GM19240 (cell line): ENCODE data around the gene PTPRM.
"Not testable (repeated sequence)": the region's sequence is repeated elsewhere in the genome, so short reads cannot be mapped to it uniquely, and the experiment has no call there.

Experiments
- DNase-seq: peaks from one replicate; pipeline ENCODE4 v3.0.0; 2011; ENCODE audit warnings: low spot score; ENCODE audit not compliant: insufficient read length

Gene PTPRM

GRCh38 chr18:8413189-8413588, 846.1 kb downstream of the PTPRM start:
- no peak for DNase-seq

- DNase-seq: no peak
Measured at GRCh38 chr18:8413751-8414150, 846.6 kb downstream of the PTPRM start.

DNA sequence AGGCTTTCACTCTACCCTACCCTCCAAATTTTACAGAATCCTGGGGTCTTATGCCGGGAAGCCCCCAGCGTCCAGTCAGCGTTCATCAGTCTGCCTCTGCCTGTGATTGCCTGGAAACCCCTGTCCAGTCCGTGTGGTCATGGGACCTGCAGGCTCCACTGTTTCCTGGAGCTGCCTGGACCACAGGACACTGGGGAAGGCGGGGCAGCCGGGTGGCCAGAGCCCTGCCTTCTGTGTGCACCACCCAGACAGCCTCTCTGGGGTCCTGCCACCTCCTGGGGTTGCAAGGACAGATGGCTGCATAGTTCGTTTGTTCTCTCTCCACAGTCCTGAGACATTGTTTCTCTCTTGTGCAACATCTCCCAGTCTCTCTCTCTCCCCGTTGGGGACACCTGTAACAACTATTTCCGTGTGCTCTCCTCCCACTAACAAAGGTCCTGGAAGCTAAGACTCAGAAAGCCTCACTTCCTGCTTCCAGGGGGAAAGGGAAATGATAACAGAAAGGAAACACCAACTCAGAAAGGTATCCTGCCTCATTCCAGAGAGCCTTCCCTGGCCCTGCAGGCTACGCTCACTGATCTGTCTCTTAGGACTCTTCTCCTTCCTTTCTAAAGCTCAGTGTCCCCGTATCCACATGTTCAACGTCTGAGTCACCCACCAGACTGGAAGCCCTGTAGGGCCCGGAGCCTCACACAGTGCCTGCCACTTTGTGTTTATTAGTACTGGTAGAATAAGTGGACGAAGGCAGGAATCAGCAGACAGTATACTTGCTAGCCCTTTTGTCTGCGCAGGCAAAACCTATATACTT, 849.3 kb downstream of the PTPRM start:
- DNase-seq: no peak

DNA sequence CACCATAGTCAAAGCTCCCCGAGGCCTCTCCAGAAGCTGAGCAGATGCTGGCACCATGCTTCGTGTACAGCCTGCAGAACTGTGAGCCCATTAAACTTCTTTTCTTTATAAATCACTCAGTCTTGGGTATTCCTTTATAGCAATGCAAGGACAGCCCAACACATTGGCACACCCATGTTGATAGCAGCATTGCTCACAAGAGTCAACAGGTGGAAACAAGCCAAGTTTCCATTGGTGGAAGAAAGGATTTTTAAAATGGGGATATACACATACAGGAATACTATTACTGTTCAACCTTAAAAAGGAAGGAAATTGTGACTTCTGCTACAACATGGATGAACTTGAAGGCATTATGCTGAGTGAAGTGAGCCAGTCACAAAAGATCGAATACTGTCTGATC, 855.3 kb downstream of the PTPRM start:
- no peak for DNase-seq

GRCh38 chr18:8423051-8423557, 856.0 kb downstream of the PTPRM start:
- no peak for DNase-seq

DNA sequence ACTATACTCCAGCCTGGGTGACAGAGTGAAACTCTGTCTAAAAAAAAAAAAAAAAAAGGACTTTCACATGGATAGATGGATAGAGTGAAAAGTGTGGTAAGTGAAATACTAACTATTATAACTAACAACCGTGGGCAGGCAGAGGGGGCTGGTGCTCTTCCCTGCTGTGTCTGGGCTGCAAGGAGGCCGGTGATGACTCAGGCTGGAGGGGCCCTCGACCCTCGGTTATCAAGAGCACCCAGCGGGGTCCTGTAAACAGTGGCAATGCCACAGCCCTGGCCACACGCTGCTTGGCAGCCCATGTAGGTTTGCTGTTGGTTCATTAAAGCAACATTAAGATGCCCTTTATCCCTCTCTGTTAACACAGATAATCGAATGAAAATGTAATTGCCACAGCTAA, 857.4 kb downstream of the PTPRM start:
- no peak for DNase-seq

DNA sequence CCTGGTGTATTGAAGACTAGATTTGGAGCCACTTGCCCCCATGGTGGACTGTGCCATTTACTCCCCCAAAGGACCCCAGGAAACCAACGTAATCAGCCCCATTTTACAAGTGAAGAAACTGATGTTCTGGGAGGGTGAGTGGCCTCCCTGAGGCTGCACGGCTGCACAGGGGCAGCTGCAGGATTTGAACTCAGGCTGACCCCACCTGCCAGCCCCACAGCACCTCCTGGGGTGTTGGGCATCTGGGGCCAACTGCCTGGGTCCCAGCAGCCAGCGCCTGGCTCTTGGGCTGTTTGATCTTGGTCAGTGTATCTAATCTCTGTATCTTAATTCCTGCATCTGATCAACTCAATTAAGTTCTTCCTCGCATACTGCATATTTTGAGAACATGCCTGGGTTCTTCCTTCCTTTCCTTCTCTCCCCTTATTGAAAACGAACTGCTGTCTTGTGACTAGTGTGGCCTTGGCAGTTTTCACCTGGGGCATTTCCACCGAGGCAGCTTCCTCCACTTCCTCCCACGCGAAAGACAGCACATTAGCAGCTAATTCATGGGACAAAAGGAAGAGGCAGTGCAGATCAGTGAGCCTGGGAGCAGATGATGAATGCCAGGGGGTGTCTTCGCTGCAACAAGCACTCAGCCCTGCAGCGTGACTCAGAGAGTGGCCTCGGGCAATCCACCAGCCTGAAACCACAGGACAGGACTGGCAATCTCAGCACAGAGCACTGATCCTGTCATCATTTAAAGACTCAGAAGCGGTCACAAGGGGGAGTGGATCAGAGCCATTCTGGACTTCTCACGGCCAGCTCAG, 858.0 kb downstream of the PTPRM start:
- no peak for DNase-seq

GRCh38 chr18:8426401-8426800, 859.3 kb downstream of the PTPRM start:
- no peak for DNase-seq

DNA sequence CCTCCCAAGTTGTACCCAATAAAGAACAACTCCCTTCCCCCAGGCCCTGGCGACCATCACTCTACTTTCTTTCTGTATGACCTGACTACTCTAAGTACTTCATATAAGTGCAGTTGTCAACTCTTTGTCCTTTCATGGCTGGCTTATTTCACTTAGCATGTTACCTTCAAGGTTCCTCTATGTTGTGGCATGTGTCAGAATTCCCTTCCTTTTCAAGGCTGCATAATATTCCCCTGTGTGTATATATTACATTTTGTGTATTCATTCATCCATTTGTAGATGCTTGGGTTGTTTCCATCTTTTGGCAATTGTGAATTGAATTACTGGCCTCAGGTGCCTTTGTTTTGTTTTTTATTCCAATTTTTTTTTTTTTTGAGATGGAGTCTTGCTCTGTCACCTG, 860.2 kb downstream of the PTPRM start:
- DNase-seq: no peak

DNA sequence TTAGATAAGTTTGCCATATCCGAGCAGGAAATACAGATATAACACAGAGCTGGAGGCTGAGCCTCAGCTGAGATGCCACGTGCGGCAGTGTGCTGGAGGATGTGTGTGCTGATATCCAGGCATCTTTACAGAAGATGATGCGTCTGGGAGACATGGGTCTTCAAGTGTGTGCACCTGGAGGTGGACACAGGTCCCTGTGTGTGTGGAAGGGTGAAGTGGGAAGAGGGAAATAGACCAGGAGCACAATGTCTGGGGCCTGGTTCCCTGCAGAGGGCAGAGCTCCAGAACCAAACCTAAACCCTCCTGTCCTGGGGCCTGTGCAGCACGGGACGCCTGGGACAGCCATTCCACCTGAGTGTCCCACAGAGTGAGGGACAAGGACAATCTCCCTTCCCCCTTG, 861.8 kb downstream of the PTPRM start:
- no peak for DNase-seq

DNA sequence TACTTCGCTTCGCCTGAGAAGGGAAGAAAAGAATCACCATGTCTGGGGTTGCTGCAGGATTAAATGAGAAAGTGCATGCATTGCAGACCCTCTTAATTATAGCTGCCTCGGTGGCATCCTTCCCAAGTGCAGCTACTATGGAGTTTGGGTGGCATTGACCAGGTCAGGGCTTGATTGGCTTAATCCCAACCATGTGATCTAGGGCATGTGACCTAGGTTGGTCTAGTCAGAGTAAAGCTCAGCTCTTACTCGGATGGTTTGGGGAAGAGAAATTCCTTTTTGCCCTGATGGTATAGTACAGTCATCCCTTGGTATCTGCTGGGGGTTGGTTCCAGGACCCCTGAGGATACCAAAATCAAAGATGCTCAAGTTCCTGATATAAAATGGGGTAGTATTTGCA, 863.9 kb downstream of the PTPRM start:
- DNase-seq: no peak

DNA sequence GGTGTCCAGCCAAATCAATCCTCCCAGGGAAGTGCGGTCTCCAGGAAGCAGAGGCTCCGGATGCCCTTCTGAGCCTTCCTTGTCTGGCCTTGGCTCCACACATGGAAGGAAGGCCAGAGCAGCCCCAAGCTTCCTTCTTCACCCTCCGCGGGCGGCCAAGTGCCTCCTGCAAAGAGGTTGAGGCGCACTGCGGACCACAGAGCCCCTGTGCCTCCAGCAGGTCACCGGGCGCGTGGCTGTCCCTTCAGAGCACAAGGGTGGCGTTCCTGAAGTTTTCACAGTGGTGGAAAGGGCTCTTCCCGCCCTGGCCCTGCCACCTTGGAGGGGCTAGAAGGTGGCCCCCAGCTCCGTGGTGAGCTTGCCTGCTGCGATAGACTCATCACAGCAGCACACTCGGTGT, 866.2 kb downstream of the PTPRM start:
- no peak for DNase-seq

- DNase-seq: no peak
Measured at GRCh38 chr18:8433771-8434170, 866.7 kb downstream of the PTPRM start.

GRCh38 chr18:8435376-8435775, 868.3 kb downstream of the PTPRM start:
- no peak for DNase-seq

- DNase-seq: no peak
Measured at GRCh38 chr18:8439055-8439454, 871.9 kb downstream of the PTPRM start.

DNA sequence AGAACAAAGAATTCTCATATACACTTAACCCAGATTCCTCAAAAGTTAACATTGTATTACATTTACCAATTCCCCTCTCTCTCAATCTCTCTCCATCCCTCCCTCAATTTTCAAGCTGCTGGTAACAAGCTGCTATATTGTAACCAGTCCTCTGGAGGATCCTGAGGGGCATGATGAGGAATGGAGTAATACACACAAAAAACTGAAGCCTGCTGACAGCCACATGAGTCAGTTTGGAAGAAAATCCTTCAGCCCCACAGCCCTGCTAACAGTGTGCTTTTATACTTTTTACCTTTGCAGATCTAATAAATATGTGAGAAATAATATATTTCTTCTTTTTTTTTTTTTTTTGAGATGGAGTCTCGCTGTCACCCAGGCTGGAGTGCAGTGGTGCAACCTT, 876.4 kb downstream of the PTPRM start:
- no peak for DNase-seq

DNA sequence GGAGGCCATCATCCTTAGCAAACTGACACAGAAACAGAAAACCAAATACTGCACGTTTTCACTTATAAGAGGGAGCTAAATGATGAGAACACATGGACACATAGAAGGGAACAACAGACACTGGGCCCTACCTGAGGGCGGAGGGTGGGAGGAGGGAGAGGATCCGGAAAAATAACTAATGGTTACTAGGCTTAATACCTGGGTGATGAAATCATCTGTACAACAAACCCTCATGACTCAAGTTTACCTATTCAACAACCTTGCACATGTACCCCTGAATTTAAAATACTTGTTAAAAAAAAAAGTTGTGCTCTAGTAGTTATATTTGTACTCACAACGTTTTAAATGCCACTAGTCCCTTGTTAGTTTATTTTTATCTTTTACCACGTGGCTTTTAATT, 879.8 kb downstream of the PTPRM start:
- not testable (repeated sequence) for DNase-seq

DNA sequence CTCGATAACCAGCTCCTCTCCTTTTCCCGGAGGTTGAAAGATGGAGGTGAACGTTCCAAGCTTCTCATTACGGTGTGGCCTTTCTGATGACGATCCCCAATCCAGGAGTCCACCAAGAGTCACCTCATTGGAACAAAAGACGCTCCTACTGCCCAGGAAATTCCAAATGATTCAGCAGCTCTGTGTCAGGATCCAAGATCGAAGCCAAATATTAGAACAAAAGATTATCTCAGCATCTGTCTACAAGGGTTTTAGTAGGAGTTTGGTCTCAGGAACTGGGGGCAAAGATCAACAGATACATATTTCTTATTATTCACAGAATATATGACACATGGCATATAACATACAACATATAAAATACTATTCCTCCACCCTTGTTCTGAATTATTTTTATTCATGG, 881.0 kb downstream of the PTPRM start:
- no peak for DNase-seq

DNA sequence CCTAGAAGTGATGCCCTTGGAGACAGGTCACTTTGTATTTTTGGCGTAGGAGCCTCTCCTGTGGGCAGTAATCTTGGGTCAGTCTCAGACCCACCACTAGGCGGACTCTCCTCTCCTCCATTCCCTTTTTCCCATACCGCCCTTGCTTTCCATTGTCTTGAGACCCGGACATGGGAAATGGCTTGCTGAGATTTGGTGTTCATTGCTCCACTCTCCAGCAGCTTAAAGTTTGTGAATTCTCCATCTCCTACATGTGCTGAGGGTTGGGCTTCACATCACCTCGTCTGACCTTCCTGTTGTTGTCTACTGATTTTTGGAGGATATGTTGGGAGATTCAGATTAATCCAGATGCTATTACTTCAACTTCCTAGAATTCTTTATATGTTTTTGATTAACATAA, 882.9 kb downstream of the PTPRM start:
- DNase-seq: no peak

DNA sequence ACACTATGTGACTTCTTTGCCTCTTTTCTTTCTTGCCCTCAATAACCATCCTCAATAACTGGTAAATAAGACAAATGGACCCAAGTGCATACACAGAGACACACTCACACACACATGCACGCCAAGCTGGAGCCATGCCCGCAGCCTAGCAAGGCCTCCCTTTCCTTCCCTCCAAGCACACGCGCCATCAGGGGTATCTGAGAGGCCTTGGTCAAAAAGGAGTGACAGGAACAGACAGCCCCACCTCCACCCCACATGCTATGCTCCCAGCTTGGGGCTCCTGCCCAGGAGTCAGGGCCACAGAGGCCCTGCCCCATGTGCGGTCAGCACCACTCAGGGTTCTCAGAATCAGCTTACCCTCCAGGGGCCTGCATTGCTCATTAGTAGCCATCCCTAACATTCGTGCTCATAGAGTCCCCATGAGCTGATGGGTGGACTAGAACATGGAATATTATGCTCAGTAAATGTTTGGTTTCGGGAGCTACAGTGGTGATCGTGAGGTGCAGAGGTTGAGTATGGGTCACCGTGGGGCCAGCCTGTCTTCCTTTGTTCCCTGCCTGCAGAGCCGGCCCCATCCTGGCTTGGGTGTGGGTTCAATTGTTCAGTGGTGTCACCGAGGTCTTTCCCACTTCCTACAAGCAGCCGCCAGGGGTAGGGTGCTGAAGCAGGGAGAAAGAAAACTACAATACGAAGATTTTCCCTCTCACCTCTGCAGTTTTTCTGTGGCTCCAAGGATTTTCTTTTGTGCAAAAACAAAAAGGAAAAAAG, 884.0 kb downstream of the PTPRM start:
- no peak for DNase-seq

DNA sequence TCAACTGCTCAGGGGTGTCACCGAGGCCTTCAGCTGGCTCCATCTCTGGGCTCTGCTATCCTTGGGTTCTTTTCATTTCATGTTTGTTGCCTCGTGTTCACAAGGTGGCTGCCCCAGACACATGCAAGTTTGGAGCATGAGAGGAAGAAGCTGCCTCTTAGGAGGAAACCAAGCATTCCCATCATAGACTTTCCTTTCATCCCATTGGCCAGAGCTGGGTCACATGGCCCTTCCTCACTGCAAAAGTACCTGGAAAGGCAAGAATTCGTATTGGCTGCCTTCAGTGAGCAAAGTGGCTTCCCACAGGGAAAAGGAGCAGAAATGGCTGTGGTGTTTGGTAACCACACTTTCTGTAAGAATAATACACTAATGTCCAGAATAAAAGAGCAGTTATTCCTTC, 886.4 kb downstream of the PTPRM start:
- DNase-seq: no peak

GRCh38 chr18:8454136-8454535, 887.0 kb downstream of the PTPRM start:
- no peak for DNase-seq
